Posterior vena cava (tissue), 2 donors: ENCODE results near the gene L3MBTL4. TPM values are rescaled to one million over a fixed set of nuclear protein-coding genes. Genes with fewer than 3 reads are reported as not detected.

ENCODE experiments used
- DNase-seq: peaks from one replicate; pipeline ENCODE4 v3.0.0-alpha.2; 2020; ENCODE audit warnings: low spot score
- intact Hi-C, 2 donors: fragments of 100-400 bp; cut with DNase I; formaldehyde crosslinking; loops; one replicate each; pipeline versions ENCODE4 v1.14.1 to v1.14.2; 2022 to 2023
- microRNA-seq, 2 donors: library from miRNA; unstranded; fragments of <30 nt; microRNA quantifications; one replicate each; pipeline ENCODE4 v1.2.0, GENCODE V29; 2020 to 2021; ENCODE audit warnings: borderline microRNAs expressed in 2 of 2
- total RNA-seq, 2 donors: library from RNA; stranded (reverse); fragmentation: NEBNext Ultra II Directional; extraction: Animal tissue kit (Norgen Biotek cat#: 25700); gene quantifications; one replicate each; pipeline ENCODE4 v1.2.1, GENCODE V29; 2021
- donor health status: DM: yes; HTN: yes; CAD: no.
- donor health status: DM: yes; HTN: yes; CAD: no.

The L3MBTL4 gene
- total RNA-seq, 2 donors from 2014 or later: 10.5 to 17.6 TPM

- intact Hi-C loops: no loop called here
- no peak for DNase-seq
These were observed 500.7 kb downstream of the L3MBTL4 start for GRCh38 chr18:5914016-5914415.

- no peak for DNase-seq
- intact Hi-C loops: no loop called here
These were observed 502.1 kb downstream of the L3MBTL4 start for GRCh38 chr18:5912566-5912965.

- intact Hi-C loops: no loop called here
- DNase-seq: no peak
These were observed 505.6 kb downstream of the L3MBTL4 start for GRCh38 chr18:5909125-5909524.

Small RNA genes within 50 kb of the gene (microRNA-seq; reads per million reads assigned to microRNA genes)
- gene MIR4317: 0 reads per million in 2 donors
